Endothelial cell of umbilical vein (primary cell): Measurements from ENCODE around the gene APEH. TPM values are rescaled to one million over a fixed set of nuclear protein-coding genes. Genes with fewer than 3 reads are reported as not detected.

Experiments
- BruUV-seq: library from RNA; stranded (reverse); fragments of 400-500 nt; replicated peaks from 2 replicates; lab custom pipeline; 2021; lab: Mats Ljungman, UMichigan
- CTCF ChIA-PET: fragments of 300-600, 350-600 bp; sonication (Branson Sonifier 250); formaldehyde crosslinking; loops from one replicate; lab custom pipeline; 2021; ENCODE audit warnings: antibody characterized with exemption, inconsistent platforms; lab: Charles Lee
- POLR2A ChIA-PET: fragments of 300-600, 350-600 bp; sonication (Branson Sonifier 250); formaldehyde crosslinking; loops from one replicate; lab custom pipeline; 2021; ENCODE audit warnings: antibody characterized with exemption, inconsistent platforms; lab: Charles Lee
- DNase-seq: peaks from one replicate; pipeline ENCODE4 v3.0.0-alpha.2; 2011; ENCODE audit warnings: low read depth, low spot score
- FAIRE-seq: peaks from 2 replicates; lab custom pipeline; 2011; peaks lifted over from hg19 to GRCh38; lab: Jason Lieb, UNC
- H2AFZ ChIP-seq: 2 replicates; pipeline ENCODE4 v1.6.0; 2012; ENCODE audit warnings: low read depth, low read length, control low read depth, inconsistent platforms
- H3K27ac ChIP-seq: 2 replicates; pipeline ENCODE4 v1.5.1; 2011; ENCODE audit warnings: low read depth, mild to moderate bottlenecking, control low read depth, low read length, moderate library complexity; ENCODE audit not compliant: insufficient read depth
- H3K27me3 ChIP-seq, 2 experiments: 2 replicates each; pipeline versions ENCODE4 v1.6.0 to v1.6.1; 2011; ENCODE audit warnings: low read length in 2 of 2, mixed read lengths in 1 of 2; ENCODE audit not compliant: control insufficient read depth in 2 of 2, insufficient read depth in 2 of 2
- H3K36me3 ChIP-seq, 2 experiments: 2 replicates in 1 of 2; 3 replicates in 1 of 2; pipeline ENCODE4 v1.5.1; 2011; ENCODE audit warnings: low read length in 2 of 2, mild to moderate bottlenecking in 1 of 2, moderate library complexity in 1 of 2; ENCODE audit not compliant: control insufficient read depth in 2 of 2, insufficient read depth in 2 of 2; ENCODE audit errors: extremely low read depth in 1 of 2
- H3K4me1 ChIP-seq: 3 replicates; pipeline ENCODE4 v1.5.1; 2011; ENCODE audit warnings: mild to moderate bottlenecking, low read length; ENCODE audit not compliant: control insufficient read depth, insufficient read depth; ENCODE audit errors: extremely low read depth
- H3K4me2 ChIP-seq: 2 replicates; pipeline ENCODE4 v1.6.1; 2011; ENCODE audit warnings: low read length, control low read depth, mixed read lengths; ENCODE audit not compliant: insufficient read depth
- H3K4me3 ChIP-seq, 3 experiments: fragments of 200-600 bp in 1 of 3; sonication (generic), shearing (Covaris generic) in 1 of 3; replicated peaks in 1 of 3; 2 replicates each; pipeline ENCODE4 v1.5.1; 2011 to 2016; ENCODE audit warnings: control low read depth in 3 of 3, low read length in 3 of 3, mild to moderate bottlenecking in 2 of 3, inconsistent platforms in 1 of 3, low read depth in 1 of 3, moderate library complexity in 1 of 3; ENCODE audit not compliant: insufficient read depth in 1 of 3
- H3K79me2 ChIP-seq: 2 replicates; pipeline ENCODE4 v1.6.0; 2012; ENCODE audit warnings: low read length, inconsistent platforms; ENCODE audit not compliant: control insufficient read depth, insufficient read depth
- H3K9ac ChIP-seq: replicated peaks from 2 replicates; pipeline ENCODE3; 2011; ENCODE audit warnings: low read length, control low read depth; ENCODE audit not compliant: insufficient read depth; ENCODE audit errors: extremely low read depth
- H3K9me1 ChIP-seq: replicated peaks from 3 replicates; pipeline ENCODE4 v1.6.0; 2011; ENCODE audit warnings: mild to moderate bottlenecking, low read length; ENCODE audit not compliant: control insufficient read depth, insufficient read depth; ENCODE audit errors: extremely low read depth
- H3K9me3 ChIP-seq: replicated peaks from 2 replicates; pipeline ENCODE4 v1.5.1; 2012; ENCODE audit warnings: low read length, inconsistent platforms; ENCODE audit not compliant: control insufficient read depth, insufficient read depth
- H4K20me1 ChIP-seq: replicated peaks from 2 replicates; pipeline ENCODE3; 2011; ENCODE audit warnings: mild to moderate bottlenecking, low read length; ENCODE audit not compliant: control insufficient read depth, insufficient read depth; ENCODE audit errors: extremely low read depth
- EZH2 ChIP-seq: IDR thresholded peaks from 2 replicates; pipeline ENCODE4 v1.6.1; 2012; ENCODE audit warnings: borderline replicate concordance, low read depth, mild to moderate bottlenecking, moderate library complexity, low read length, inconsistent platforms; ENCODE audit not compliant: severe bottlenecking
- FOS ChIP-seq: IDR thresholded peaks from 2 replicates; pipeline ENCODE4 v1.6.1; 2011; ENCODE audit warnings: mild to moderate bottlenecking, low read length, moderate library complexity, borderline replicate concordance; ENCODE audit not compliant: insufficient read depth
- GATA2 ChIP-seq: IDR thresholded peaks from 2 replicates; pipeline ENCODE4 v1.7.0; 2011; ENCODE audit warnings: low read depth, mild to moderate bottlenecking, moderate library complexity, mixed read lengths, low read length; ENCODE audit not compliant: insufficient read length, insufficient read depth
- JUN ChIP-seq: IDR thresholded peaks from 2 replicates; pipeline ENCODE4 v1.6.1; 2011; ENCODE audit warnings: borderline replicate concordance, low read depth; ENCODE audit not compliant: insufficient read length, insufficient read depth
- MYC ChIP-seq: IDR thresholded peaks from one replicate; pipeline ENCODE4 v1.6.1; 2011; ENCODE audit warnings: mild to moderate bottlenecking, low read depth, low read length
- POLR2A ChIP-seq: IDR thresholded peaks from 2 replicates; pipeline ENCODE4 v1.6.1; 2012; ENCODE audit warnings: low read depth, mild to moderate bottlenecking, control low read depth, low read length
- POLR2AphosphoS5 ChIP-seq: IDR thresholded peaks from 2 replicates; pipeline ENCODE4 v1.6.1; 2012; ENCODE audit warnings: low read depth, mild to moderate bottlenecking, control low read depth, low read length, moderate library complexity; ENCODE audit not compliant: insufficient read depth
- dilution Hi-C: fragments of 300-500 bp; cut with MboI; formaldehyde crosslinking; loops from one replicate; pipeline ENCODE4 v1.15.0; 2019; ENCODE audit warnings: low sequenced_read_pairs; ENCODE audit not compliant: extremely low pct_ligation_motif_present
- intact Hi-C: fragments of 100-400 bp; cut with micrococcal nuclease; formaldehyde crosslinking; loops from one replicate; pipeline ENCODE4 v1.10.0; 2022
- polyA plus RNA-seq, 4 experiments: library from polyadenylated mRNA; depleted of rRNA in 3 of 4; stranded (reverse) in 3 of 4; unstranded in 1 of 4; fragments of >200 nt; gene quantifications; 2 replicates each; pipeline versions ENCODE4 v1.2.1 to v1.2.3, GENCODE V29; 2011 to 2012; ENCODE audit warnings: missing spikeins in 1 of 4
- total RNA-seq: library from RNA; stranded (reverse); gene quantifications from 2 replicates; pipeline ENCODE4 v1.2.3, GENCODE V29; 2021
- TF ChIP-seq, protein P1 (sequence below), 2 donors: IDR thresholded peaks; 1 replicate in 1 of 2; 2 replicates in 1 of 2; pipeline ENCODE4 v1.5.1; 2011; ENCODE audit warnings: low read length in 2 of 2, mild to moderate bottlenecking in 2 of 2, moderate library complexity in 2 of 2, control low read depth in 1 of 2, inconsistent platforms in 1 of 2, low read depth in 1 of 2; ENCODE audit not compliant: insufficient read depth in 1 of 2; ENCODE audit errors: extremely low read depth in 1 of 2
- TF ChIP-seq, protein P2 (sequence below): IDR thresholded peaks from 2 replicates; pipeline ENCODE4 v1.6.1; 2011; ENCODE audit not compliant: insufficient read depth, insufficient read length

APEH gene
- total and polyA plus RNA-seq, 2 donors (not counting 3 experiments of a cell fraction or from before 2014, with no cell fraction given): 68.2 to 74.3 TPM

DNA sequence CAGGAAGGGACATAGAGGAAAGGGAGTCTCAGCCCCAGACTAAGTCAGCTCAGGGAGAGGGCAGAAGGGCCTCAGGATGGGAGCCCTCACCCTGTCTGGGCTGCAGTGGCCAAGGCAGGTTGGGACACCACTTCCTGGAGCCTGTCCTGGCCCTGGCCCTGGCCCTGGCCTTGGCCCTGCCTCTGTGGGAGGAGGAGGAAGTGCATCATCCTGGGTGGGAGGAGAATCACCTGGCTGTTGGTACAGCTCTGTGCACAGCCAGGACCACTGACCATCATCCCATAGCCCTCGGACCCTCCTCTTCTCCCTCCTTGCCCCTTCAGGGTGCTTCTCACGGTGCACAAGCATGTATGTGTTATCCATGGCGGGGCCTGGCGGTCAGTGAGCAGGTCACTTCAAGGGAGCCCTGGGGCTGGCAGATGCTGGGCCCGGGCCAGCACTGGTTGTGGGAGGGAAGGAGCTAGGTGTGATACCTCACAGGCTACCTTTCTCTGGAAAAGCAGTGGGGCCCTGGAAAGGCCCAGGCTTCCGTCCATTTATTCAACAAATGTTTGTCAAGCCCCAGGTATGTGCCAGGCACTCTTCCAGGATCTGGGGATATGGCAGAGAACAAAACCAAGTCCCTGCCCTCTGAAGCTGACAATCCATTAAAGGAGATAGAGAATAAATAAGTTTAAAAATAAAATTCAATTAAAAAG is 8.2 kb upstream of the APEH start:
- CTCF ChIA-PET: interaction anchor here (1.7 to 5.3 kb wide), 2 partner anchors 126 to 129 kb away, joined by 4 to 34 read pairs; no protein-coding TSS in a partner anchor
- TF ChIP-seq EZH2 (no peak), POLR2AphosphoS5 (no peak), FOS (no peak), JUN (no peak), MYC (no peak), POLR2A (no peak), GATA2 (no peak)
- TF ChIP-seq, protein P1, sequence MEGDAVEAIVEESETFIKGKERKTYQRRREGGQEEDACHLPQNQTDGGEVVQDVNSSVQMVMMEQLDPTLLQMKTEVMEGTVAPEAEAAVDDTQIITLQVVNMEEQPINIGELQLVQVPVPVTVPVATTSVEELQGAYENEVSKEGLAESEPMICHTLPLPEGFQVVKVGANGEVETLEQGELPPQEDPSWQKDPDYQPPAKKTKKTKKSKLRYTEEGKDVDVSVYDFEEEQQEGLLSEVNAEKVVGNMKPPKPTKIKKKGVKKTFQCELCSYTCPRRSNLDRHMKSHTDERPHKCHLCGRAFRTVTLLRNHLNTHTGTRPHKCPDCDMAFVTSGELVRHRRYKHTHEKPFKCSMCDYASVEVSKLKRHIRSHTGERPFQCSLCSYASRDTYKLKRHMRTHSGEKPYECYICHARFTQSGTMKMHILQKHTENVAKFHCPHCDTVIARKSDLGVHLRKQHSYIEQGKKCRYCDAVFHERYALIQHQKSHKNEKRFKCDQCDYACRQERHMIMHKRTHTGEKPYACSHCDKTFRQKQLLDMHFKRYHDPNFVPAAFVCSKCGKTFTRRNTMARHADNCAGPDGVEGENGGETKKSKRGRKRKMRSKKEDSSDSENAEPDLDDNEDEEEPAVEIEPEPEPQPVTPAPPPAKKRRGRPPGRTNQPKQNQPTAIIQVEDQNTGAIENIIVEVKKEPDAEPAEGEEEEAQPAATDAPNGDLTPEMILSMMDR (IDR thresholded peaks at IDR 0.05; ENCODE audit: extremely low read depth in 1 of 2, insufficient read depth in 1 of 2, low read depth in 1 of 2, low read length in 2 of 2): no peak
- TF ChIP-seq, protein P2, sequence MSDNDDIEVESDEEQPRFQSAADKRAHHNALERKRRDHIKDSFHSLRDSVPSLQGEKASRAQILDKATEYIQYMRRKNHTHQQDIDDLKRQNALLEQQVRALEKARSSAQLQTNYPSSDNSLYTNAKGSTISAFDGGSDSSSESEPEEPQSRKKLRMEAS: no peak
- H3K9me3 ChIP-seq: no peaks in the 10 kb centered on the region
- H3K9me1 ChIP-seq: no peaks in the 10 kb centered on the region
- dilution Hi-C loops: no loop called here
- H2AFZ ChIP-seq: no peak overlapping the region
- no peaks in the 10 kb centered on the region for H3K36me3 ChIP-seq
- BruUV-seq: no TSS peak
- intact Hi-C loops: no loop called here
- peaks cover 0 to 2% of the 10 kb centered on the region in 2 experiments for H3K27me3 ChIP-seq
- no peak for DNase-seq
- H3K4me3 ChIP-seq: no peak overlapping the region
- no peaks in the 10 kb centered on the region for H3K79me2 ChIP-seq
- POLR2A ChIA-PET: no interaction called here
- no peak overlapping the region for H3K27ac ChIP-seq
- H4K20me1 ChIP-seq: no peaks in the 10 kb centered on the region
- H3K4me2 ChIP-seq: no peak overlapping the region
- H3K4me1 ChIP-seq: no peaks in the 10 kb centered on the region
- no peak overlapping the region for H3K9ac ChIP-seq
- FAIRE-seq: no peak
